ENCODE measurements around the gene PCDHA3.
"Not testable (repeated sequence)": the region's sequence is repeated elsewhere in the genome, so short reads cannot be mapped to it uniquely, and the experiment has no call there.

Gene PCDHA3

DNA sequence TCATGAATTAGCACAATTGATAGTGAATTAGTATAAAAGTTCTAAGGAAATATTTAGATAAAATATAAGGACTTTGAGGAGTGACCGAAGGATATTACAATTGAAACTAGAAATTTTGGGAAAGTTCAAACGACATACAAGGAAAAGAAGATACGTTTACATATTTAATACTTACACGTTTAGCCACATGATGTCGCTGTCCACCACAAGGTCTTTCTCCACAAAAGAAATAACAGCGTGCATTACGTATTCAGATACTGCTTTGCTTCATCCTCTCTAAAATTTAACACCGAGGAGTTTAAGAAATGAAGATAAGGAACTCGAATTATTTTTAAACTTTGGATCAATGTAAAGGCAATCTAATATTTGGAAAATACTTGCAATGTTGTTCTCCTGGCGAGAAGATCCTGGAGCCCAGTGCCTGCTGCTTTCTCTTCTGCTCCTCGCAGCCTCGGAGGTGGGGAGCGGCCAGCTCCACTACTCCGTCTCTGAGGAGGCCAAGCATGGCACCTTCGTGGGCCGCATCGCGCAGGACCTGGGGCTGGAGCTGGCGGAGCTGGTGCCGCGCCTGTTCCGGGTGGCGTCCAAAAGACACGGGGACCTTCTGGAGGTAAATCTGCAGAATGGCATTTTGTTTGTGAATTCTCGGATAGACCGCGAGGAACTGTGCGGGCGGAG is at the start of gene PCDHA3:
TSS of gene PCDHA3 (plus strand) at position 242 of the 678 bp plus-strand sequence.
- DNase-seq, result no peak

DNA sequence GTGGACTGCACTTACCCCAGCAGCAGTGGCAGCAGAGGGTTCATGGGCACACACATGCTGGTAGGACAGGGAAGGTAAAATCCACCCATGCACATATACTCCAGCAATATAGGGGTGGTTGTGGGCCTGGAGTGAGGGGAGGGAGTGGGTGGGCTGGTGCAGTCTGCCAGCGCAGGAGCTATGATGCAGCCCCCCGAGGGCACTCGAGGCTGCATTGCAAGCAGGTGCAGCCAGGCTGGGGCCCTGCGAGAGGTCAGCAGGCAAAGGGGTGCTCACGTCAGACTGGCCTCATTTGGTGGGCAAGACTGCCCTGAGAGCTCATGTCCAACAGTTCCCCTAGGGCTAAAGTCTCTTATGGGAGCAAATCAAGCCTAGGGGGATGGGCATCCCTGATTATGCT is 47.3 kb upstream of the PCDHA3 start:
- DNase-seq, result no peak

DNA sequence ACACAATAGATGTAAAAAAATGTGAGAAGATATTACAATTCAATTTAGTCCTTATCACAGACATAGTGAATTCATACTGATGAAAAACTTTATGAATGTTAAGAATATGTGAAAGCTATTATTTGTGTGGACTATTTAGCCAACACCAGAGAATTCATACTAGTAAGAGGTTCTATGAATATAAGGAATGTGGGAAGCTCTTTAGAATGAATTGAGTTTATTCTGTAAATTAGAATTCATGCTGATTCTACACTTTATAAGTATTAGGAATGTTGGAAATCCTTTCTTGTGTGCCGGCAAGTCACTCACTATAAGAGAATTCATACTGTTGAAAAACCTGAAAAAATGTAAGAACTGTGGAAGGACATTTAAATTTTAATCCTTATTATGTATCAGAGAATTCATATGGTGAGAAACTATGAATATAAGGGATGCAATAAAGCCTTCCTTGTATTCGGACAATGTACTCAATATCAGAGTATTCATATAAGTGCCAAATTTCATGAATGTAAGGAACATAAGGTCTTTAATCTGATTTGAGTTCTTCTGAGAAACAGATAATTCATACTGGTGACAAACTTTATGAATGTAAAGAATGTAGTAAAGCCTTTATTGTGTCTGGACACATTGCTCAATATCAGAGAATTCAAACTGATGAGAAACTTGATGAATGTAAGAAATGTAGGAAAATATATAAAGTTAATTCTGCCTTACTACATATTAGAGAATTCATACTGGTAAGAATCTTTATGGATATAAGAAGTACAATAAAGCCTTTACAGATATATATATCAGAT is 36.5 kb upstream of the PCDHA3 start:
- DNase-seq, result no peak

DNA sequence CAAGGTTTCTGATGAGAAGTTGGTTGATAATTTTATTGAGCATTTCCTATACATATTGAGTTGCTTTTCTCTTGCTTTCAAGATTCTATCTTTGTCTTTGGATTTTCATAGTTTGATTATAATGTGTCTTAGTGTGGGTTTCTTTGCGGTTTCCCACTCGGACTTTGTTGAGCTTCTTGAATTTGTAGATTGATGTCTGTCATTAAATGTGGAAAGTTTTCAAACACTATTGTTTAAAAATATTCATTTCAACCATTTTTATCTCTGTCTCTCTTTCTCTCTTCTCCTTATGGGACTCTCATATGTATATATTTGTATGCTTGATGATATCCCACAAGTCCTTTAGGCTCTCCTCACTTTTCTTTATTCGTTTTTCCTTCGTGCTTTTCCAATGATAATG is 33.4 kb upstream of the PCDHA3 start:
- DNase-seq, result no peak

DNA sequence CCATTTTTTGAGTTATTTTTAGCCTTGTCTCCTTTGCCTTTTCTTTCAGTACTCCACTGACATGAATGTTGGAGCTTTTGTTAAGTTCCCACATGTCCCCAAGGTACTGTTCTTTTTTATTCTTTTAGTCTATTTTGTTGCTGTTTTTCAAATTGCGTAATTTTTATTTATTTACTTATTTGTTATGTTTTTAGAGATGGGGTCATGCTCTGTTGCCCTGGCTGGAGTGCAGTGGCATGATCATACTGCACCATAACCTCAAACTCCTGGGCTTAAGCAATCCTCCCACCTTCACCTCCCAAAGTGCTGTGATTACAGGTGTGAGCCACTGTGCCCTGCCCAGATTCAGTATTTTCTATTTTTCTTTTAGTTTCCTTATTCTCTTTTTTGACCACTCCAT is 20.3 kb upstream of the PCDHA3 start:
- no peak for DNase-seq

DNA sequence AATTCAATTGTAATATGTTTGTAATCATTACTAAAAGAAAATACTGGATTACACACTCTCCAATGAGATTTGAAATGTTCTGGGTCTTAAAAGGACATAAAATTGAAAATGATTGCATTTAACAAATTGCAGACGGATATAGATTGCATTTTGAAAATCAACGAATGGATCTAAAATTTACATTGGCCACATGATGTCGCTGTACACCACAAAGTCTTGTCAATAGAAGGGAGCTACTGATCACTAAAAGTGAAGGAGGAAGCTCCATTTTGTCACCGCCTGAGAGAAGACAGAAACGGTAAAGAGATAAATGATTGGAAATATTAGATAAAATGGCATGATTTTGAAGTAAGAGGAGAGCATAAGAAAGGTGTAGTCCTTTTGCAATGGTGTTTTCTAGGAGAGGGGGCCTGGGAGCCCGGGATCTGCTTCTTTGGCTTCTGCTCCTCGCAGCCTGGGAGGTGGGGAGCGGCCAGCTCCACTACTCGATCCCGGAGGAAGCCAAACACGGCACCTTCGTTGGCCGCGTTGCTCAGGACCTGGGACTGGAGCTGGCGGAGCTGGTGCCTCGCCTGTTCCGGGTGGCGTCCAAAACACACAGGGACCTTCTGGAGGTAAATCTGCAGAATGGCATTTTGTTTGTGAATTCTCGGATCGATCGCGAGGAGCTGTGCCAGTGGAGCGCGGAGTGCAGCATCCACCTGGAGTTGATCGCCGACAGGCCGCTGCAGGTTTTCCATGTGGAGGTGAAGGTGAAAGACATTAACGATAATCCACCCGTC is 14.8 kb upstream of the PCDHA3 start, which contains the start of gene PCDHA1:
TSS of gene PCDHA1 (plus strand) at position 236 of the 782 bp plus-strand sequence.
- no peak for DNase-seq

DNA sequence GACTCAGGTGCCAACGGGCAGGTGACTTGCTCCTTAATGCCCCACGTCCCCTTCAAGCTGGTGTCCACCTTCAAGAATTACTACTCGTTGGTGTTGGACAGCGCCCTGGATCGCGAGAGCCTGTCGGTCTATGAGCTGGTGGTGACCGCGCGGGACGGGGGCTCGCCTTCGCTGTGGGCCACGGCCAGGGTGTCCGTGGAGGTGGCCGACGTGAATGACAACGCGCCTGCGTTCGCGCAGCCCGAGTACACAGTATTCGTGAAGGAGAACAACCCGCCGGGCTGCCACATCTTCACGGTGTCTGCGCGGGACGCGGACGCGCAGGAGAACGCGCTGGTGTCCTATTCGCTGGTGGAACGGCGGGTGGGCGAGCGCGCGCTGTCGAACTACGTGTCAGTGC is 13.4 kb upstream of the PCDHA3 start:
- not testable (repeated sequence) for DNase-seq

DNA sequence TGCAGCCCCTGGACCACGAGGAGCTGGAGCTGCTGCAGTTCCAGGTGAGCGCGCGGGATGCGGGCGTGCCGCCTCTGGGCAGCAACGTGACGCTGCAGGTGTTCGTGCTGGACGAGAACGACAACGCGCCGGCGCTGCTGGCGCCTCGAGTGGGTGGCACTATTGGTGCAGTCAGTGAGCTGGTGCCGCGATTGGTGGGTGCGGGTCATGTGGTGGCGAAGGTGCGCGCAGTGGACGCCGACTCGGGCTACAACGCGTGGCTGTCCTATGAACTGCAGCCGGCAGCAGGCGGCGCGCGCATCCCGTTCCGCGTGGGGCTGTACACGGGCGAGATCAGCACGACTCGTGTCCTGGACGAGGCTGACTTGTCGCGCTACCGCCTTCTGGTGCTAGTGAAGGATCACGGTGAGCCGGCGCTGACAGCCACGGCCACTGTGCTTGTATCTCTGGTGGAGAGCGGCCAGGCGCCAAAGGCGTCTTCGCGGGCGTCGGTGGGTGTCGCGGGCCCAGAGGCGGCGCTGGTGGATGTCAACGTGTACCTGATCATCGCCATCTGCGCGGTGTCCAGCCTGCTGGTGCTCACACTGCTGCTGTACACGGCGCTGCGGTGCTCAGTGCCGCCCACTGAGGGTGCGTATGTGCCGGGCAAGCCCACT is 12.9 kb upstream of the PCDHA3 start:
- not testable (repeated sequence) for DNase-seq

DNA sequence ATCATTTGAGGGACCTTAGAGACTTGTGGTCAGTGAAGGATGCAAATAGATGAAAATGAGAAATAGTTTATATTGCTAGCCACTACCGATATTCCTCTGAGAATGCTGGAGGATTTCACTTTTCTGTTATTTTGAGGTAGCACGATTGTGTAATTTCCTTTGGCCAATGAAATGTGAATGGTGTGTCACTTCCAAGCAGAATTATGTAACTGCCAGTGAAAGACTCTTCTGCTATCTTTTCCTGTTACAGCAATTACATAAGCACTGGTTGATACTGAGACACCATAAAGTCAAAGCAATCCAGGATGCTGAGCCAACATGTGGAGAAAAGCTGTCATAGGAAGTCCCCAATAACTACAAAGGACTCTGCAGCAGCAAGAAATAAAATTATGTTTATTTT is 9.8 kb upstream of the PCDHA3 start:
- DNase-seq, result no peak

DNA sequence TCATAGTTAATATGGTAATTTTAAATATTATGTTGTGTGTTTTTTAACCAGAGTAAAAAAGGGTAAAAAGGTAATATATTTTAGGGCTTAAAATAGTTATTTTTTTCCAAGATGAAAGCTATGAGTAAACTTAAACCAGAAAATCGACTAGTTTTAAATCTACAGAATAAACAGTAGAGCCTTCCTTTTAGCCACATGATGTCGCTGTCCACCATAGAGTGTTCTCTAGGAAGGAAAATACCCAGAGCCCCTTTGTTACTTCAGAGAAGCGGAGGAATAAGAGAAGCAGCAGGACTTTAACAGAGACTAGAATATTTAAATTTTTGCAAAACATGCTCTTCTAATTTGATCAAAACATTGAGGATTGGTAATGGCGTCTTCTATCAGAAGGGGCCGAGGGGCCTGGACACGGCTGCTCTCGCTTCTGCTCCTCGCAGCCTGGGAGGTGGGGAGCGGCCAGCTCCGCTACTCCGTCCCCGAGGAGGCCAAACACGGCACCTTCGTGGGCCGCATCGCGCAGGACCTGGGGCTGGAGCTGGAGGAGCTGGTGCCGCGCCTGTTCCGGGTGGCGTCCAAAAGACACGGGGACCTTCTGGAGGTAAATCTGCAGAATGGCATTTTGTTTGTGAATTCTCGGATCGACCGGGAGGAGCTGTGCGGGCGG is 6.1 kb upstream of the PCDHA3 start, which contains the start of gene PCDHA2:
TSS of gene PCDHA2 (plus strand) at position 258 of the 664 bp plus-strand sequence.
- no peak for DNase-seq

DNA sequence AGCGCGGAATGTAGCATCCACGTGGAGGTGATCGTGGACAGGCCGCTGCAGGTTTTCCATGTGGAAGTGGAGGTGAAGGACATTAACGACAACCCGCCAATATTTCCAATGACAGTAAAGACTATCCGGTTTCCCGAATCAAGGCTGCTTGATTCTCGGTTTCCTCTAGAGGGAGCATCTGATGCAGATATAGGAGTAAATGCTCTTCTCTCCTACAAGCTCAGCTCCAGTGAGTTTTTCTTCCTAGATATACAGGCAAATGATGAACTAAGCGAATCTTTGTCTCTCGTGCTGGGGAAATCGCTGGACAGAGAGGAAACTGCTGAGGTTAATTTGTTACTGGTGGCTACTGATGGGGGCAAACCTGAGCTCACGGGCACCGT is 5.6 kb upstream of the PCDHA3 start:
- no peak for DNase-seq

DNA sequence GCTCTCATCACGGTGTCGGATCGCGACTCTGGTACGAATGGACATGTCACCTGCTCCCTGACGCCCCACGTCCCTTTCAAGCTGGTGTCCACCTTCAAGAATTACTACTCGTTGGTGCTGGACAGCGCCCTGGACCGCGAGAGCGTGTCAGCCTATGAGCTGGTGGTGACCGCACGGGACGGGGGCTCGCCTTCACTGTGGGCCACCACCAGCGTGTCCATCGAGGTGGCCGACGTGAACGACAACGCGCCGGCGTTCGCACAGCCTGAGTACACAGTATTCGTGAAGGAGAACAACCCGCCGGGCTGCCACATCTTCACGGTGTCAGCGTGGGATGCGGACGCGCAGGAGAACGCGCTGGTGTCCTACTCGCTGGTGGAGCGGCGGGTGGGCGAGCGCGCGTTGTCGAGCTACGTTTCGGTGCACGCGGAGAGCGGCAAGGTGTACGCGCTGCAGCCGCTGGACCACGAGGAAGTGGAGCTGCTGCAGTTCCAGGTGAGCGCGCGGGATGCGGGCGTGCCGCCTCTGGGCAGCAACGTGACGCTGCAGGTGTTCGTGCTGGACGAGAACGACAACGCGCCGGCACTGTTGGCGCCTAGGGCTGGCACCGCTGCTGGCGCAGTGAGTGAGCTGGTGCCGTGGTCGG is 4.7 kb upstream of the PCDHA3 start:
- DNase-seq, result not testable (repeated sequence)

DNA sequence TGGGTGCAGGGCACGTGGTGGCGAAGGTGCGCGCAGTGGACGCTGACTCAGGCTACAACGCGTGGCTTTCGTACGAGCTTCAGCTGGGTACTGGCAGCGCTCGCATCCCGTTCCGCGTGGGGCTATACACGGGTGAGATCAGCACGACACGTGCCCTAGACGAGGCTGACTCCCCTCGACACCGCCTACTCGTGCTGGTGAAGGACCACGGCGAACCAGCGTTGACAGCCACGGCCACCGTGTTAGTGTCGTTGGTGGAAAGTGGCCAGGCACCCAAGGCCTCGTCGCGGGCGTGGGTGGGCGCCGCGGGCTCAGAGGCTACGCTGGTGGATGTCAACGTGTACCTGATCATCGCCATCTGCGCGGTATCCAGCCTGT is 4.2 kb upstream of the PCDHA3 start:
- no peak for DNase-seq

DNA sequence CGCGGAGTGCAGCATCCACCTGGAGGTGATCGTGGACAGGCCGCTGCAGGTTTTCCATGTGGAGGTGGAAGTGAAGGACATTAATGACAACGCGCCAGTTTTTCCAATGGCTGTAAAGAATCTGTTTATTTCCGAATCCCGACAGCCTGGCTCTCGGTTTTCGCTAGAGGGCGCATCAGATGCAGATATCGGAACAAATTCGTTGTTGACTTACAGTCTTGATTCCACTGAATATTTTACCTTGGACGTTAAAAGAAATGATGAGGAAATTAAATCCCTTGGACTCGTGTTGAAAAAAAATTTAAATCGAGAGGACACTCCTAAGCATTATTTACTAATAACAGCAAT is 611 bp downstream of the PCDHA3 start:
- DNase-seq, result no peak

DNA sequence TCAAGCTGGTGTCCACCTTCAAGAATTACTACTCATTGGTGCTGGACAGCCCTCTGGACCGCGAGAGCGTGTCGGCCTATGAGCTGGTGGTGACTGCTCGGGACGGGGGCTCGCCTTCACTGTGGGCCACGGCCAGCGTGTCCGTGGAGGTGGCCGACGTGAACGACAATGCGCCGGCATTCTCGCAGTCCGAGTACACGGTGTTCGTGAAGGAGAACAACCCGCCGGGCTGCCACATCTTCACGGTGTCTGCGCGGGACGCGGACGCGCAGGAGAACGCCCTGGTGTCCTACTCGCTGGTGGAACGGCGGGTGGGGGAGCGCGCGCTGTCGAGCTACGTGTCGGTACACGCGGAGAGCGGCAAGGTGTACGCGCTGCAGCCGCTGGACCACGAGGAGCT is 1.5 kb downstream of the PCDHA3 start:
- not testable (repeated sequence) for DNase-seq

DNA sequence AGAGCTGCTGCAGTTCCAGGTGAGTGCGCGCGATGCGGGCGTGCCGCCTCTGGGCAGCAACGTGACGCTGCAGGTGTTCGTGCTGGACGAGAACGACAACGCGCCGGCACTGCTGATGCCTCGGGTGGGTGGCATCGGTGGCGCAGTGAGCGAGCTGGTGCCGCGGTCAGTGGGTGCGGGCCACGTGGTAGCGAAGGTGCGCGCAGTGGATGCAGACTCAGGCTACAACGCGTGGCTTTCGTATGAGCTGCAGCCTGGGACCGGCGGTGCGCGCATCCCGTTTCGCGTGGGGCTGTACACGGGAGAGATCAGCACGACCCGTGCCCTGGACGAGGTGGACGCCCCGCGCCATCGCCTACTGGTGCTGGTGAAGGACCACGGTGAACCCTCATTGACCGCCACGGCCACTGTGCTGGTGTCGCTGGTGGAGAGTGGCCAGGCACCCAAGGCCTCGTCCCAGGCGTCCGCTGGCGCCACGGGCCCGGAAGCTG is 2.0 kb downstream of the PCDHA3 start:
- no peak for DNase-seq

DNA sequence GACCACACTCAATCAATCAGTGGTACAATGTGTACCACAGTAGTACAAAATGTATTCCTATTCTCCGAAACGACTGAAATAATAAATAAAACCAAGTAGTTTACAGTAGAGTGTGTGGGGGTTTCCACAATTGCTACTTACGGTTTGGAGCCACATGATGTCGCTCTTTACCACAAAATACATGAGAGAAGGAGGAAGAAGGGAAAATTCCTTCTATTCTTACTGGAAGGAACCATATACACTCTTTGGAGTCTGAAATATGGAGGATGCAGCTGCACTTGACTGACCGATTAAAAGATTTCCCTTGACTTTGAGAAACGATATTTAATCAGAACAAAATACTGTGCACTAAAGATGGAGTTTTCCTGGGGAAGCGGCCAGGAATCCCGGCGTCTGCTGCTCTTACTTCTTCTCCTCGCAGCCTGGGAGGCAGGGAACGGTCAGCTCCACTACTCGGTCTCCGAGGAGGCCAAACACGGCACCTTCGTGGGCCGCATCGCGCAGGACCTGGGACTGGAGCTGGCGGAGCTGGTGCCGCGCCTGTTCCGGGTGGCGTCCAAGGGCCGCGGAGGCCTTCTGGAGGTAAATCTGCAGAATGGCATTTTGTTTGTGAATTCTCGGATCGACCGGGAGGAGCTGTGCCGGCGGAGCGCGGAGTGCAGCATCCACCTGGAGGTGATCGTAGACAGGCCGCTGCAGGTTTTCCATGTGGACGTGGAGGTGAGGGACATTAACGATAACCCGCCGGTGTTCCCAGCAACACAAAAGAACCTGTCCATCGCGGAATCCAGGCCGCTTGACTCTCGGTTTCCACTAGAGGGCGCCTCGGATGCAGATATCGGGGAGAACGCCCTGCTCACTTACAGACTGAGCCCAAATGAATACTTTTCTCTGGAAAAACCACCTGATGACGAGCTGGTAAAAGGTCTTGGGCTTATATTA is 6.2 kb downstream of the PCDHA3 start, which contains the start of gene PCDHA4:
TSS of gene PCDHA4 (plus strand) at position 235 of the 942 bp plus-strand sequence.
- DNase-seq, result peak; percentile 48

DNA sequence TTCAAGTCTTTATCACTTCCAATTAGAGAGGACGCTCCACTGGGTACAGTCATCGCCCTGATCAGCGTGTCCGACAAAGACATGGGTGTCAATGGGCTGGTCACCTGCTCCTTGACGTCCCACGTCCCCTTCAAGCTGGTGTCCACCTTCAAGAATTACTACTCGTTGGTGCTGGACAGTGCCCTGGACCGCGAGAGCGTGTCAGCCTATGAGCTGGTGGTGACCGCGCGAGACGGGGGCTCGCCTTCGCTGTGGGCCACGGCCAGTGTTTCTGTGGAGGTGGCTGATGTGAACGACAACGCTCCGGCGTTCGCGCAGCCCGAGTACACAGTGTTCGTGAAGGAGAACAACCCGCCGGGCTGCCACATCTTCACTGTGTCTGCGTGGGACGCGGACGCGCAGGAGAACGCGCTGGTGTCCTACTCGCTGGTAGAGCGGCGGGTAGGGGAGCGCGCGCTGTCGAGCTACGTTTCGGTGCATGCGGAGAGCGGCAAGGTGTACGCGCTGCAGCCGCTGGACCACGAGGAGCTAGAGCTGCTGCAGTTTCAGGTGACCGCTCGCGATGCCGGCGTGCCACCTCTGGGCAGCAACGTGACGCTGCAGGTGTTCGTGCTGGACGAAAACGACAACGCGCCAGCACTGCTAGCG is 7.5 kb downstream of the PCDHA3 start:
- not testable (repeated sequence) for DNase-seq

DNA sequence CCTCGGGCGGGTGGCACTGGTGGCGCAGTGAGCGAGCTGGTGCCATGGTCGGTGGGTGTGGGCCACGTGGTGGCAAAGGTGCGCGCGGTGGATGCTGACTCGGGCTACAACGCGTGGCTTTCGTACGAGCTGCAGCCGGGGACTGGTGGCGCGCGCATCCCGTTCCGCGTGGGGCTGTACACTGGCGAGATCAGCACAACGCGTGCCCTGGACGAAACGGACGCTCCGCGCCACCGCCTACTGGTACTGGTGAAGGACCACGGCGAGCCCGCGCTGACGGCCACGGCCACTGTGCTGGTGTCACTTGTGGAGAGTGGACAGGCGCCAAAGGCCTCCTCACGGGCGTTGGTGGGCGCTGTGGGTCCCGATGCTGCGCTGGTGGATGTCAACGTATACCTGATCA is 8.0 kb downstream of the PCDHA3 start:
- no peak for DNase-seq
